ENCODE results near the gene IKZF2. TPM values are rescaled to one million over a fixed set of nuclear protein-coding genes. Genes with fewer than 3 reads are reported as not detected.
A peak's percentile ranks its signal among the peaks of the same experiment; 100 is the strongest.

Gene IKZF2
- total RNA-seq, 1 donor from 2014 or later = 9.0 TPM

- peak; percentile 87 for DNase-seq (ENCODE audit: low read depth)
- FAIRE-seq = no peak
- H3K36me3 ChIP-seq (ENCODE audit: control insufficient read depth, insufficient read depth, low read length) = no peaks in the 10 kb centered on the region
- H3K27me3 ChIP-seq (ENCODE audit: control insufficient read depth, insufficient read depth, low read length) = no peaks in the 10 kb centered on the region
- H3K4me3 ChIP-seq (ENCODE audit: low read depth, low read length) = no peak overlapping the region
- no peak for TF ChIP-seq CTCF (IDR thresholded peaks at IDR 0.05; ENCODE audit: insufficient read depth, low read length, severe bottlenecking)
These were observed 182.9 kb downstream of the IKZF2 start for GRCh38 chr2:212968284-212969081.

GRCh38 chr2:212966884-212967283 lies 184.5 kb downstream of the IKZF2 start:
- no peak for TF ChIP-seq CTCF (IDR thresholded peaks at IDR 0.05; ENCODE audit: insufficient read depth, low read length, severe bottlenecking)
- DNase-seq (ENCODE audit: low read depth) (no peak), FAIRE-seq (no peak)
- no peaks in the 10 kb centered on the region for H3K36me3 ChIP-seq (ENCODE audit: control insufficient read depth, insufficient read depth, low read length)
- no peak overlapping the region for H3K4me3 ChIP-seq (ENCODE audit: low read depth, low read length)
- H3K27me3 ChIP-seq (ENCODE audit: control insufficient read depth, insufficient read depth, low read length) = no peaks in the 10 kb centered on the region

GRCh38 chr2:212962691-212963090 lies 188.7 kb downstream of the IKZF2 start:
- Histone ChIP-seq H3K36me3 (ENCODE audit: control insufficient read depth, insufficient read depth, low read length) (no peaks in the 10 kb centered on the region), H3K4me3 (ENCODE audit: low read depth, low read length) (no peak overlapping the region), H3K27me3 (ENCODE audit: control insufficient read depth, insufficient read depth, low read length) (no peaks in the 10 kb centered on the region)
- no peak for DNase-seq (ENCODE audit: low read depth)
- no peak for FAIRE-seq
- TF ChIP-seq CTCF (IDR thresholded peaks at IDR 0.05; ENCODE audit: insufficient read depth, low read length, severe bottlenecking) = no peak

- TF ChIP-seq CTCF (IDR thresholded peaks at IDR 0.05; ENCODE audit: insufficient read depth, low read length, severe bottlenecking) = no peak
- no peaks in the 10 kb centered on the region for H3K27me3 ChIP-seq (ENCODE audit: control insufficient read depth, insufficient read depth, low read length)
- FAIRE-seq = no peak
- DNase-seq (ENCODE audit: low read depth) = no peak
- H3K4me3 ChIP-seq (ENCODE audit: low read depth, low read length) = no peak overlapping the region
- H3K36me3 ChIP-seq (ENCODE audit: control insufficient read depth, insufficient read depth, low read length) = no peaks in the 10 kb centered on the region
These were observed 190.2 kb downstream of the IKZF2 start for GRCh38 chr2:212961255-212961654.

GRCh38 chr2:212960336-212960735 lies 191.1 kb downstream of the IKZF2 start:
- TF ChIP-seq CTCF (IDR thresholded peaks at IDR 0.05; ENCODE audit: insufficient read depth, low read length, severe bottlenecking) = no peak
- no peaks in the 10 kb centered on the region for H3K36me3 ChIP-seq (ENCODE audit: control insufficient read depth, insufficient read depth, low read length)
- H3K27me3 ChIP-seq (ENCODE audit: control insufficient read depth, insufficient read depth, low read length) = no peaks in the 10 kb centered on the region
- H3K4me3 ChIP-seq (ENCODE audit: low read depth, low read length) = no peak overlapping the region
- FAIRE-seq = no peak
- DNase-seq (ENCODE audit: low read depth) = no peak

Data from bronchial epithelial cell (primary cell).